HG03354 (cell line): Measurements from ENCODE around the gene DAGLB.
"Not testable (repeated sequence)": the region's sequence is repeated elsewhere in the genome, so short reads cannot be mapped to it uniquely, and the experiment has no call there.

ENCODE experiments used
- ATAC-seq: cut with Tn5 transposase; IDR thresholded peaks from one replicate; pipeline ENCODE4 v1.9.1; 2021; ENCODE audit warnings: mild to moderate bottlenecking; ENCODE audit not compliant: unreplicated experiment, poor library complexity, severe bottlenecking

DAGLB gene

DNA sequence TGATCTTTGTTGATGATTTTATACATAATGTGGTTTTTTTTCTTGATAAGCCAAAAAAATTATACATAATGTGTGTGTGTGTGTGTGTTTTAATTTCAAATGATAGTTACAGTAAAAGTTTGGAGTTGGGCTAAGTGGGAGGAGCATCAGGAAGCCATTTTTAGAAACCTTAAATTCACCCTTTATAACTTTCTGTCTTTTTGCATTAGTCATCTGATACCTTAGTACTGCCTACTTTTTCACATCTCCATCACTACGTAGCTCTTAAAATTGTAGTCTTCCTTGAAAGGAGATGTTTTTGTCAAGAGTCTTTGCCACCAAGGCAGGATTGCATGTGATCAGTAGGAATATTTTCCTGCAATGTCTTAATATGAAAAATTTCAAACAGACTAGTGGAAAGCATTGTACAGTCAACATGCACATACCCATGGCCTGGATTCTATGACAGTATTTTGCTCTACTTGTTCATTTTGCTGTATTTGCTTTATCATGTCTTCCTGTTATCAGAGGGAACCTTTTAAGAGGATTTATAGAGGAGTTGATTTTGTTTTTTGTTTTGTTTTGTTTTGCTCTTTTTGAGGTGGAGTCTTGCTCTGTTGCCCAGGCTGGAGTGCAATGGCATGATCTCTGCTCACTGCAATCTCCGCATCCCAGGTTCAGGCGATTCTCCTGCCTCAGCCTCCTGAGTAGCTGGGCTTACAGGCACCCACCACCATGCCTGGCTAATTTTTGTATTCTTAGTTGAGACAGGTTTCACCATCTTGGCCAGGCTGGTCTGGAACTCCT is 67.3 kb downstream of the DAGLB start:
- no peak for ATAC-seq

DNA sequence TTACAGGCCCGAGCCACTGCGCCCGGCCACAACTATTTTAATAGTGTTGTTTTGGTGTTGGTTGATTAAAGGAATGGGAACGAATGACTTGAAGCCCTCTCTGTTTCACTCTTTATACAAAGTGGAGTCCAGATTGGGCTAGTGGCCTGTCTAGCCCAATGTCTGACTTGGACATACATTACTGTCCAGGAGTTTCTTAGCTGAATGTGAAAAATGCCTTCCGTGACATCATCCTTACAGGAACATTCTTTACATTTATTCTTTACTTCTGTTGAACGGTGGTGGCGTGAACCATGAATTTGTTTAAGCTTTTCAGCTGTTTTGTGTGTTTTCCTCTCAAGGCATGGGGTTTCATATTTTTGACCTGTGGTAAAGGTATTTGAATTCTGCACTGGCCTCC is 67.9 kb downstream of the DAGLB start:
- ATAC-seq: no peak

DNA sequence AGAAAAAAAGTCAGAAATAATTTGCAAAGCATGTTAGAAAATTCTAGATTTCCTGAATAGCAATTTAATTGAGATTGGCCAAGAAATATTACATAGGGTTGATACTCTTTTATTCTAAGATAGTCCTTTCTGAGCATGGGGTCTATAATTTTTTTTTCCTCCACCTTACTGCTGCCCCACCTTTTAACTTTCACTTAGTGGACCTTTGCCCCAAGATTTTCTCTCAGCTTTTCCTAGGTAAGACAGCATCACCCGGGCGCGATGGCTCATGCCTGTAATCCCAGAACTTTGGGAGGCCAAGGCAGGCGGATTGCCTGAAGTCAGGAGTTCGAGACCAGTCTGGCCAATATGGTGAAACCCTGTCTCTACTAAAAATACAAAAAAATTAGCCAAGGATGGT is 69.2 kb downstream of the DAGLB start:
- not testable (repeated sequence) for ATAC-seq

DNA sequence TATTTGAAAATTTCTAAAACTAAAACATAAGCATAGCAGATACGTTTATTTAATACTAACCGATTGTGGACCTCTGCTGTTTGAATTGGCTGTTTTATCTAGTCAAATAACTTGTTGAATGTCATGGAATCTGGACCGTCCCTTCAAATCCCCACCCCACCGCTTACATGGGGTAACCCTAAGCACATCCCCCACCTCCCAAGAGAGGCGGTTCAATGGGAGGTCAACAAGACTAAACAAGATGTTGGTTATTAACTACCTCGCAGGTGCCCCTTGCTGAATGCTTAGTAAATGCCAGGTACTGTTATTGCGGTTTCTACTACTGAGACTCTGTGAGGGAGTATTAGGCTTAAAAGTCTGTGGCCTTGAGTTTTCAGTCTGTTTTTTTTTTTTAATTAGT is 70.9 kb downstream of the DAGLB start:
- no peak for ATAC-seq

GRCh38 chr7:6375348-6376101 is 72.2 kb downstream of the DAGLB start:
- ATAC-seq: no peak

DNA sequence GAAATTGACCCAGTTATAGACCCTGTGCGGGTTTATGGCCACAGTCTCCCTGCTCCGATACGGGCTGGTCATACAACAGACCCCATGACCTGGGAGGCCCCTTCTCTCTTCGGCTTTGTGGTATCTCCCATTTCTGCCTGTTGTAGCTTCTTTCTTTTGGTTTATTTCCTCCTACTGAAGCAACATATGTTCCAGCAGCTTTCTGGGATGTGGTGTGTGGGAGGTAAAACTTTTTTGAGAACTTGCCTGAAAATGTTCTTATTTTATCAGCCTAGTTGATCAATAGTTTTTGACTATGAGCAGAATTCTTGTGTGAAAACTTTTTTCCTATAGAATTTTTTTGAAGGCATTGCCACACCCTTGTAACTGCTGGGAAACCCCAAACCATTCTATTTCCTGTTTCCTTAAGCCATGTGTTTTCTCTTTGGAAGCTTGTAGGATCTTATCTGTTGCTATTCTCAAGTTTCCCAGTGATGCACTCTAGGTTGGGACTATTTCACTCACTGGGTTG is 80.0 kb downstream of the DAGLB start:
- no peak for ATAC-seq

DNA sequence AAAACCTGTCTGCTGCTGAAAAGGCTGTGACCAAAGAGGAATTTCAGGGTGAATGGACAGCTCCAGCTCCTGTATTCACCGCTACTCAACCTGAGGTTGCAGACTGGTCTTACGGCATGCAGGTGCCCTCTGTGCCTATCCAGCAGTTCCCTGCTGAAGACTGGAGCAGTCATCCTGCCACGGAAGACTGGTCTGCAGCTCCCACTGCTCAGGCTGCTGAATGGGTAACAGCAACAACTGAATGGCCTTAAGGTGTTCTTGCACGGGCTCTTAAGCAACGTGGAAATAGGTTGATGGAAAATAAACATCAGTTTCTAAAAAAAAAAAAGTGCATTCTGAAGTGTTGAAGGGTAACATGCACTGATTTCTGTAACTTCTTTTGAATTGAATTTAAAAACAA is 82.3 kb downstream of the DAGLB start:
- no peak for ATAC-seq

DNA sequence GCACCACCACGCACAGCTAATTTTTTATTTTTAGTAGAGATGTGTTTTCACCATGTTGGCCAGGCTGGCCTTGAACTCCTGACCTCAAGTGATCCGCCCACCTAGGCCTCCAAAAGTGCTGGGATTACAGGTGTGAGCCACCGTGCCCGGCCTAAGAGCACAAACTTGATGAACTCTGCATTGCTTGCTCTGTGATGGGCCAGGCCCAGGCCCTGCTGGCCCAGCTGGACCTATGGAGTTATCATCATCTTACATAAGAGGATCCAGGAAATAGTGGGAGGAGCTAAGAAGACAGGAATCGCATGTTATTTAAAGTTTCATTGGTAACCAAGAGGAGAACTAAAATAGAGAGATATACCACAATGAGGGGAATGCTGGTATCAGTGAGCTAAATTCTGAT is 86.9 kb downstream of the DAGLB start:
- ATAC-seq: no peak

- ATAC-seq: no peak
Measured at GRCh38 chr7:6359734-6360133, 88.0 kb downstream of the DAGLB start.
